Ramos (cell line): Measurements from ENCODE around the gene DCTN4.

Experiments
- in situ Hi-C: fragments of 300-500 bp; cut with MboI; formaldehyde crosslinking; loops from one replicate; pipeline ENCODE4 v1.14.3; 2022; ENCODE audit warnings: low sequenced_read_pairs; ENCODE audit not compliant: unreplicated experiment

Gene DCTN4

DNA sequence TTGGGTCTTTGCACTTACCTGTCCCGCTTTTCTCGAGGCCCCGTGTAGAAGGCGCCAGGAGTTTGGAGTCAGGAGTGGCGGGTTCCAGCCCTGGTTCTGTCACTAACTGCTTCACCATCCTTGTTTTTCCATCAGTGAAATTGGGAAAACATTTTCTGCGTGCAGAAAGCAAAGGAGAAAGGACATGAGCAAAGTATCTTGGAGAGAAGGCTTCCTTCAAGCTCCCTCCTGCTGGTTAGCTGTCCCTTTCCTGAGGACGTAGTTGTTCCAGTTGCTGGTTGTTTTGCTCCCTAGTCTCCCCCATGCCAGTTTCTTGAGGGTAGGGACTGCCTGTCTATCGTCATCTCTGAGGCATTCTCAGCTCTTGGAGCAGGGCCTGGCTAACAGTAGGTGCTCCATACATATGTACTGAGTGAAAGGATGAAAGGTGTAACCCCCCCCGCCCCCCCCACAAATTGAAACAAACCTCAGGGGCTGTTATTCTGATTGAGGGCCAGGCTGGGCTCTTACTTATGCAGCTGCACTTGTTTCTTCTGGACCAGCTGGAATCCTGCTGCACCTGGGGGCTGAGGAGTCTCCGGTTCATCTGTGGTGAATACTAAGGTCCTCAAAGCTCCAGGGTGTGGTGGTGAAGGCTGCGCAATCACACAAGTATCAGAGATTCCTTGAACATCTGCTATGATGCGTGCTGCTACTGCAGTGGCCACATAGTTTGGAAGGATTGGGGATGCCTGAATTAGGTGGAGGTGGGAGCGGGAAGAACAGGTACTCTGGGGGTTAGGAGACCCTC, 20.8 kb upstream of the DCTN4 start:
- in situ Hi-C loops = no loop called here

DNA sequence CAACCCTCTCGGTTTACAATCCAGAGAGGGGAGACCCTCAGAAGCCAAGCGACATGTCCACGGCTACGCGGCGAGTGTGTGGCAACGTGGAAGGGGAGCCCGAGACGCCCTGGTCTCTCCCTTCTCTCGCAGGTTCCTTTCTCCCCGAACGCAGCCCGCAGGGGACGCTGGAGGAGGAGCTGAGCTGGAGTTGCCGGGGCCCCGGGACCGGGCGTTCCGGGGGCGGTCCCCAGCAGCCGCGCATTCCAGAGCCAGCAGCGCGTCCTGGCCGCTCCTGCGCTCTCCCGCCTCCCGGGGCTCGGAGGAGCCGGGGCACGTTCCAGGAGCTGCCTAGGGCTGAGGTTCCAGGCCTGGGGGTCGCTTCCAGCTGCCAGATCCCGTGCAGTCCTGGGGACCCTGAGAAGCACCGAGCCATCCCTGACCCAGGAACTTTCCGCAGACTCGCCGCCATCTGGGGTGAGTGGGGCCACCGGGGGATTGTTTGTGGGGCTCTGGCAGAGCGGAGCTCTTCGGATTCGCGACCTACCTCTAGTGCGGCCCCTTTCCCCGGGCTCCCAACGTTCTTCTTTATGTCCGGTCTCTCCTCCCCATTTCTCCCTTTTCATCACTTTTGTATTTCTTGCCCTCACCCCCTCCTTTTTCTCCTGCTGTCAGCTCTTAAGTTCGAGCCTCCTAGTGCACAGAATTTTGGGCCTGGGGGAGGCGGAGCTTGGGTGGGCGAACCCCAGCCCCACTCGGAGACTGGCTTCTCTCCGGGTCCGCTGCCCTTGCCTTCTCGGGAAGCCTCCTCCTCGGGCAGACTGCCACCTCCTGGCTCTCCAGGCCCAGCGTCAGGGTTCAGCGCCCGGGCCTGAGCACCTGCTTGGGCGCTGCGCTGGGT, 19.9 kb upstream of the DCTN4 start, which contains the start of gene SMIM3:
SMIM3 (plus strand) TSS at position 241 of the 880 bp plus-strand sequence. CDS start 16,684 bp downstream, outside the sequence.
- in situ Hi-C loops = no loop called here

DNA sequence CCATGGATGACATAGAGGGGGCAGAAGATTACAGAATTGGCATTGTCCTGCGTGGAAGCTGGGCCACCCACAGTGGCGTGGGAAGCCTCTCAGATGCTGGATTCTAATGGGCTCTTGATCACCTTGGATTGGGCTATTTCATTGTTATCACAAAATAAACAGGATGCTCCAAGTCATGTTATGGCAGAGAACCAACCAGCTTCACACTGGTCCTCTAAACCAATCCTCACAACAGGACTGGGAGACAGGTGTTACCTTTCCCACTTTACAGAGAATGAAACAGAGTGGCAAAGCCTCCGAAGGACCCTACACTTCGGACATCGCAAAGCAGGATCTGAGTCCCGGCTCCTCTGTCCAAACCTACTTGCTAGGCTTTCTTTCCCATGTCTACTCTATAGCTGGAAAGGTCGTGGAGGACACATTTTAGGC, 19.3 kb upstream of the DCTN4 start:
- in situ Hi-C loops = no loop called here

DNA sequence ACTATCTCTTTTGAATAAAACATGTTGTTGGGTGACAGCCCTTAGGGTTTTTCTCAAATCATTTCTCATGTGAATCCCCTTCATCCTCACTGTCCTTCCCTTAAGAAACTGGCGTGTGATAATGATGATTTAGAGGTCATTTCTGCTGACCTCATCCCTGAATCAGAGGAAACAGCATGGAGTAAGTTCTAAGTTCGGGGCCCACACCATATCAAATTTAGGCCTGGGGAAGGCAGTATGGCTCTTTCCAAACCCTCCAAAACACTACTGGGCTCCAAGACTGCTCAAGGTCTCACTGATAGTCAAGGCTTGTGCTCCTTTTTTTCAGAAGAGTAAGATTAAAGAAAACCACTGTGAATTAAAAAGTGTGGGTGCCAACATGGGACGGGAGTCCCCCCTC, 18.9 kb upstream of the DCTN4 start:
- in situ Hi-C loops = no loop called here

DNA sequence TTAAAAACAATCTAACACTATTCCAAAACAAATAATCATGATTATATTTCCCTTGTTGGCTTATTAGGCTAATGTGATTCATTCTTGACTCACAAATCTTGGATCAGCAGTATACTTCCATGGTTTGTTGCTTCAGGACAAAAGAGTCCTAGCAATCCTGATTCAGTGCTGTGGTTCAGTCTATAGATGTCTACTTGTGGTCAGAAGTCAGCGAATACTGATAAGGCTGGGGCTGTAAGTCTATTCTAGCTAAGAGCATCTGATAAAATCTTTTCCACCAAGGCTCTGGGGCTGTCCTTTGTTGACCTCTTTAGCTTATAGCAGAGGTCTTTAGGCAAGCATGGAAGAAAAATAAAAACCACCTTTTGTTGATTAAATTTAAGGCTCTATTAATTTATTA, 15.3 kb upstream of the DCTN4 start:
- in situ Hi-C loops = no loop called here

DNA sequence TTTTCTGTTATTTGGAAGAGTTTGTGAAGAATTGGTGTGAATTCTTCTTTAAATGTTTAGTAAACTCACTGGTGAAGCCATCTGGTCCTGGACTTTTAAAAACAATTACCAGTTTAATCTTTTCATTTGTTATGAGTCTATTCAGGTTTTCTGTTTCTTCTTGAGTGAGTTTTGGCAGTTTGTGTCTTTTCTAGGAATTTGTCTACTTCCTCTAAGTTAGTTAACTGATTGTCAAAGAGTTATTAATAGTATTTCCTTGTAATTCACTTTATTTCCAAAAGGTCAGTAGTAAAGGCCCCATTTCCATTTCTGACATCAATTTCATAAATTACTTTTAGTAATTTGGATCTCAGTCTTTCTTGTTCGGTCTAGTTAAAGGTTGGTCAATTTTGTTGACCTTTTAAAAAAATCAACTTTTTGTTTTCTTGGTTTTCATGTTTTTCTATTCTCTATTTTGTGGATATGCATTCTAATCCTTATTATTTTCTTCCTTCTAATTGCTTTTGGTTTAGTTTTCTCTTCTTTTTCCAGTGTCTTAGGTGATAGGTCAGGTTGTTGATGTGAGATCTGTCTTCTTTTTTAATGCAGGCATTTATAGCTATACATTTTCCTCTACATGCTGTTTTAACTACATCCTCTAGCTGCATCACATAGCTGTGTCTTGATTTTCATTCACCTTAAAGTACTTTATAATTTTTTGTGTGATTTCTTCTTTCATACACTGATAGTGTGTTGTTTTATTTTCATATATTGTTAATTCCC, 12.4 kb upstream of the DCTN4 start:
- in situ Hi-C loops = no loop called here

DNA sequence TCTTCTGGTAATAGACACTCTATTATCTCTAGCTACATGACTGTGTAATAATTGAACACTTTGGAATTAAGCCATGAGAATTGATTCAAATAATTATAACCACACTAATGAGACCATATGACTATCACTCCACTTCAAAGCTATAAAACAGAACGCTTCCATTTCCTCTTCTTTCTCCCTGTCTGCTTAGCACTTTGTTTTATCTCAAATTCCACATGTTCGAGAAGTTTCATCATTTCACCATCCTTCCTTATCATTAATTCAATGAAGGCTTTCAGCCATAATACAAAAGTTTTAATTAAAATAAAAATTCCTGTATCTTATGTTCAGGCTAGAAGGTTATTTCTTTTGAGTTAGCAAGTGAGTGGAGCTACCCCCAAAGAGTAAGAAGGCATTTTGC, 7.4 kb upstream of the DCTN4 start:
- in situ Hi-C loops = no loop called here

DNA sequence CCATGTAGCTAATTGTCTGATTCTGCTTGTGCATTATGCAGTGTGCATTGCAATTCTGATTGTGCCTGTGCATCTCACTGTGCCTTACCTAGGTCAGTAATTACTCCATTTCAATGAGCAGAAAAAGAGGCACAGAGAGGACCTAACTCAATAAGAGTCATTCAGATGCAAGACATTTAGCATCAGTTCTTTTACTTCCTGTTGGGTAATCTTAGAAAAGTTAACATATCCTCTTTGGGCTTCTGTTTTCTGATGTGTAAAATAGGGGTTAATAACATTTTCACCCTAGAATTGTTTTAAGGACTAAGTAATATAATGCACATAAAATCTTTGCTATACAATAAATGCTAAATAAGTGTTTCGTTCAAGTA, 7.0 kb upstream of the DCTN4 start:
- in situ Hi-C loops = no loop called here

DNA sequence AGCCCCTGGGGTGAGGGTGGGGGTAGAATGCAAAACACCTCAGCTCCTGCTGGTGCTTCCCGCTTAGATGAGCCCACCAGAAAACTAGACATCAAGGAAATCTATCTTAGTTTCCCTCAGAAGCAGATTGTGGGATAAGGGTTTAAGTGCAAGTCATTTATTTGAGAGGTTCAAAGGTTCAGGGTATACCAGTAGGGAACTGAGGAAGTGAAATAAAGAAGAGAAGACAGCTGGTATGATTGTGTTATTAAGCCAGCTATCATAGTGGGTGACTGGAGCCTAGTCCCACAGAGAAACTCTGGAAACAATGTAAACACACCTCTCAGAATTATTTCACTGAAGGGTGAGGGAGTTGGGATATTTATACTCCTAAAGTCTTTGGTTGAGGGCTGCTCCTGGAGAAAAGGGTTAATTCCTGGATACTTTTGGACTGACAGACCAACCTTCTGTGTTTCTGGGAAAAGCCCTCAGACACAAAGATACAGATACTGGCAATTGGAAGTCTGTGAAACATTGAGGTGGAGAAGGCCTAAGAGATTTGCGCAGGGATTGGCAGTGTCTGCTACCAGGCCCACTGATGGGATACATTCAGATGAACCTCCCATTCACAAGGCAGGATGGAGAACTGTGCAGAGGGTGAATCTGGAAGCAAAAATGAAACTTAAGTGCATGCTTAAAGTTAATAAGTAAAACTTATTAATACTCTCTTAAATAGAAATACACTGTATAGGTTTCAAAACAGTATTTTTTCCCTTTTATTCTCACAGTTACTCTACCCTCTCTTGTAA, 6.4 kb upstream of the DCTN4 start:
- in situ Hi-C loops = no loop called here

DNA sequence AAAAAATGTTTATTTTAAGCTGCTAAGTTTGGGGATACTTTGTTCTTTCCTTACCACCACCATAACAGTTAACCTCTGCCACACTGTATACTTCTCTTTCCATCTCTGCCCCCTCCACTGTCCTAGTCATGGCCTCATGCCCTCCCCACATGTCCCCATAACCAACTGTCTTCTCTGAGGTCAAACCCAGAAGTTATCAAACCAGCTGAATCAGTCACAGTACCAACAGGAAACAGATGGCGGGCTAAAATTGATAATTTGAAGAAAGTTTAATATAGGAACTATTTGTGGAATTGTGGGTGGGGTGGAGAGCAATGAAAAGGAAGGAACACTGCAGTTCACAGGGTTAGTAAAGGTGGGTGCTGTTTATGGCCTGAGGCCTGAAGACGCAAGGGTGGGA, 5.7 kb upstream of the DCTN4 start:
- in situ Hi-C loops = no loop called here

DNA sequence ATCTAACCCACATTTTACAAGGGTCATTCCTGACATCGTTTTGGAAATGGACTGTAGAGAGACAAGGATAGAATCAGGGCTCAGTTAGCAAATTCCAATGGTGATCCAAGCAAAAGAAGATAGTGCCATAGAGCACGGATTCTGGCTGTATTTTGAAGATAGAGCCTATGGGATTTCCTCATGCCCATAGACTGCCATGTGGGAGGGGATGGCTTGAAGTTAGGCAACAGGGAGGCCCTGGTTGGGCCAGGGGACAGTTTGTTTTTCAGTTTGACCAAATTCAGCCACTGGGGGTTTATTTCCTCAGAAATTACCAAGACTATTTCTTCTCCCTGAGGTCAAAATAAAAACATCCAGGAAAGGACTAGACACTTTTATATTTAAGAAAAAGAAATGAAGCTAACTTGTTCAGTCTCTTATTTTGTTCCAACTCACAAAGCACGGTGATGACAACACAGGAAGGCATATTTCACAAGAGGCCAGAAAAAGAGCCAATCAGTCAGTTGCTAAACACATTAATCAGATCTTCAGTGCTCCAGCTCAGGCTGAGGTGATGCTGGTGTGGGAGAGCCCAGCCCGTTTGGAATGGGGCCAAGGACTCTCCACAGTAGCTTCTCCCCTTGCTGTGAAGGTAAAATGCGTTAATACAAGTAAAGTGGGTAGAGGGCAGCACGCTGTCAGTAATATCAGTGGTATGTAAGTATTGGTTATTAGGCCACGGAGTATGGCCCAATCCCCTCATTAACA, 4.4 kb upstream of the DCTN4 start:
- in situ Hi-C loops = no loop called here

DNA sequence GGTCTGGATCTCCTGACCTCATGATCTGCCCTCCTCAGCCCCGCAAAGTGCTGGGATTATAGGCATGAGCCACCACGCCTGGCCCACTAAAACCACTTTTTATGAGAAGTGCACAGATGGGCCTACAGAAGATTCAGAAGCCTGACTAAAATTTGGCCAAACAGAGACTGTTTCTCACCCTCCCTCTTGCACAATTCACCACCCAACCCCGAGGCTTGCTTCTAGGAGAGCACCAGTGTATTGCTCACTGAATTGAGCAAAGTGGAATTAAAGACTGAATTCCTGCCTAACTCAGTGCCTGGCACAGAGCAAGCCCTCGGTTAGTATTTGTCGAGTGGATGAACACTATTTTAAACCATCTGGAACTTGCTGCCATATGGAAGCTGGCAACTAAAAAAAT, 3.4 kb upstream of the DCTN4 start:
- in situ Hi-C loops = no loop called here

DNA sequence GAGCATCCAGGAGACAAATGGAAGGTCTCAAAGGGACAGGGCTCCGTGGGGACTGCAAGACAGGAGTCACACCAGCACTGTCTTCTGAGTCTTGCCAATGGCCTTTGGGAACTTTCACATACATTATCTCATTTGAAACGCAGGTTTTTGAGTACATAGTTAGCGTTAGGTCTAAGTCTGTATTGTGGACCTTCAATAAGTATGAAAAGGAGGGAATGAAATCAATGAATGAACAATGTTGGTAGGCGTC, 442 bp upstream of the DCTN4 start:
- in situ Hi-C loops = no loop called here

DNA sequence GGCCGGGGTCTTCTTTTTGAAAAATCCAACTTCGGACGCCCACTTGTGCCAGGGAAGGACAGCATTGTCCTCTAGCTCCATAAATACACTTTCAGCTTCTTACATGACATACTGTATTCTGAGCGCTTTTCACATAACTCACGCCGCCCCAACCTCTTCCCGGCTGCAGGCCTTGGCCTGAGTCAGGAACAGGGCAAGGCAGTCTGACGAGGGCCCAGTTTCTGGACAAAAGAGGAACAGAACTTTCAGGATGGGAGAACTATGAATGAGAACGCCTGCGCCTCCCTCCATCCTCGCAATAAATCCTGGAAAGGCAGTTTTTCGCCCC, 650 bp downstream of the DCTN4 start:
- in situ Hi-C loops = no loop called here

DNA sequence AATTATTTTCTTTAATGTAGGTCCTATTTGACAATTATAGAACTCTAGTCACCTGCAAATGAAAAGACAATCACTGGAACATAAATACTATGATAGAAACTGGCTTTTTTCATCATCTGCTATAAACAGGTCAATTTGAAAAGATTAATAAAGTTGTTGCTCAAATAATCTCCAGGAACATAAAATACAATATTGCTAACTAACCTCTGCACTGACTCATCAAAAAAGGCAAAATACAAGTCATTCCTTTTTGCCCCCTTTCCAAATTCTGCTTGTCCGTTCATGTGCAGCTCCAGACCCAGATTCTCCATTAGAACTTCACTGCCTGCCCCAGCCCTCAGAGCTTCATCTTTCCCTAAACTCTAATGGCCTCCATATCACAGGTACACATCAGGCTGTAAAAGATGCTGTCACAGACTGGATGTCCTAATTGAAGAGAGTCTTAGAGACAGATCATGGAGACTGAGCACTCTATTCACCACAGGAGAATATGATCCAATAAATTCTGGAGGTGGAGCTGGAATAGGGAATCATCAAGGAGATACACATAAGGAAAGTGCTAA, 1.6 kb downstream of the DCTN4 start:
- in situ Hi-C loops = no loop called here

DNA sequence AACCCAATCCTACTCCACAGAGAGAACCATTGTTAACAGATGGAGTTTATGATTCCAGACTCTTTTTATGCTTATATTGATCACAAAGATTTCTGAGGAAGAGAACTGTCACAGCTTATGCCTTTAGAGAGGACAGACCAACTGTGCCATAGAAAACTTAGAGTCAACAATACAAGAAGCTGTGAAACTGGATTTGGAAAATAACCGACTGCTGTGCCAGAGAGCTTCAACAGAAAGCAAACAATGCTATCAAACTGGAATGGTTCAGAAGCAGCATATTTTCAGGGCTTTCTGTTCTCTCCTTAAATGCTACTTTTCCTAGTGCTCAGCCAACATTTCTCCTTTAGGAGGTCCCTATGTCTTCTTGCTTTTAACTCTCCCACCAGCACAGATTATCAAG, 5.0 kb downstream of the DCTN4 start:
- in situ Hi-C loops = no loop called here

DNA sequence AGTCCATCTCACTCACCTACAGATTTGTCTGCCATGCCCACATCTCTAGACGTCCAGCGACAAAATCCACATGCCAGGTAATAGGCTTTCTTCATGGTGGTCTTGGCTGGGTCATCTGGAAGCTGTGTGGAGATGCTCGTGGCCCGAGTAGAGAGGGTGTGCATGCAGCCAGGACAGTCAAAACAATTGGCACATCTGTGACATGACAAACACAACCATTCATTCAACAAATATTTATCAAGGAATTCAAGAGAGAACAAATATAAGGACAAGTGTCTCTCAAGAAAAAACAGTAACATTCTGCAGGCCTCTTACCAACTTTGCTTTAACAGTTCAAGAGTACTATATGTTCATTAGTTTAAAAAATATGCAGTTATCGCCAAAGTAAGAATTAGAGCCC, 5.4 kb downstream of the DCTN4 start:
- in situ Hi-C loops = no loop called here

DNA sequence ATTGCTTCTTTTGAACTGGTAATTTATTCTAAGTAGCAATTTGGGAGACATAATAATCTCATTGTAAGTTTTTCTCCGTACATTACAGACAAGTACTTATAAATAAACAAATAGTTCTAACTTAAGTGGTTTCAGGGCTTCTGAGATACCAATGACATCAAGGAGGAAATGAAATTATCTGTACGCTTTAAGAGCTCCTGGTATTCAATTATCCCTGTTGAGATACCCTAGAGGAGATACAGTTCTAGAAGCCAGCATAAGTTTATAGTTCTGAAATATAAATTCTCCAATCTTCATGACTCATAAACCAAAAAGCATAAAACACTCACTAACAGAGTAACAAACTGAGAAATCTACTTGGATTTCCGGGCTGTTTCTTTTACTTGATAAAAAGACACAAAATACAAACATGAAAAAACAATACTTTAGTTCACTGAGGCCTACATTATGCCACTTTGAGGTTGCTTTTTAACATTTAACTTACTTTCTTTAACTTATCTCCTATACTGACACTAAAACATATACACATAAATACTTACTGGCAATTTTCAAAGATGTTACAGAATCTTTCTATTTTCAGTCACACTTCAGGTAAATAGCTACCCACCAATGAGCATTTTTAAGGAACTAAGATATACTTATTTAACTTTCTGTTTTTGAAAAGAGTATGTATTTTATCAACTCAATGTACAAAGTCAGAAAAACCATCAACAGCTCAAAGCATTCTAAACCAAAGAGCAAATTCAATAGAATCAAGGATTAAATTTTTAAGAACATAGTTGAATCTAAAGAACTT, 7.5 kb downstream of the DCTN4 start:
- in situ Hi-C loops = no loop called here

DNA sequence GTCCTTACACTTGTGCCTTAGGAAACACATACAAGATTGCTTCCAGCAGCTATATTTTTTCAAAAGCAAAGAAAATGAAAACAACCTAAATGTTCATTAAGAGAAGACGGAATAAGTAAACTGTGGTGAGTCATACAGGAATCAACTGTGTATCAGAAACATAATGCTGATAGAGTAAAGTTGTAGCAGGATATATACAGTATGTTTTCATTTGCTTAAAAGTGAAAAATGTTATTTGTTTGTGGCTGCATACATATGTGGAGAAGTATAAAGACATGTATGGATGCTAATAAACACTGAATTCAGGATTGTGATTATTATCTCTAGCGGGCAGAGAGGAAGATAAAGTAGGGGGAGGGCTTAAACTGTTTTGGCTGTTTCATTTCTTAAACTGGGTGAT, 8.3 kb downstream of the DCTN4 start:
- in situ Hi-C loops = no loop called here
